A673 (cell line): ENCODE data around the gene NEB. TPM values are rescaled to one million over a fixed set of nuclear protein-coding genes. Genes with fewer than 3 reads are reported as not detected.

Source experiments
- BruUV-seq: library from RNA; stranded (reverse); fragments of 400-500 nt; replicated peaks from 2 replicates; lab custom pipeline; 2021; lab: Mats Ljungman, UMichigan
- CTCF ChIA-PET: fragments of 300-600 bp; sonication (Branson Sonifier 250); formaldehyde crosslinking; loops from one replicate; lab custom pipeline; 2022; ENCODE audit warnings: antibody characterized with exemption; lab: Charles Lee
- POLR2A ChIA-PET: fragments of 300-600 bp; sonication (Branson Sonifier 250); formaldehyde crosslinking; loops from one replicate; lab custom pipeline; 2022; ENCODE audit warnings: antibody characterized with exemption; ENCODE audit not compliant: low non-redundant PET; lab: Charles Lee
- DNase-seq: peaks from one replicate; pipeline ENCODE4 v3.0.0-alpha.2; 2015; ENCODE audit warnings: low spot score
- H3K27ac ChIP-seq: fragments of 200-600 bp; sonication (generic); 2 replicates; pipeline ENCODE4 v1.5.1; 2016; ENCODE audit warnings: mixed run types, low read depth, mild to moderate bottlenecking, mixed read lengths, antibody characterized with exemption, low read length; ENCODE audit not compliant: poor library complexity, severe bottlenecking
- H3K27me3 ChIP-seq: fragments of 200-600 bp; sonication (generic); replicated peaks from 2 replicates; pipeline ENCODE4 v1.6.1; 2017; ENCODE audit warnings: mixed run types, low read depth, mild to moderate bottlenecking, mixed read lengths, antibody characterized with exemption, low read length; ENCODE audit not compliant: insufficient read depth, poor library complexity
- H3K36me3 ChIP-seq: fragments of 200-600 bp; sonication (generic); 2 replicates; pipeline ENCODE4 v1.6.1; 2016; ENCODE audit warnings: mixed run types, mild to moderate bottlenecking, mixed read lengths, antibody characterized with exemption, low read length; ENCODE audit not compliant: insufficient read depth, poor library complexity, severe bottlenecking
- H3K4me1 ChIP-seq: fragments of 200-600 bp; sonication (generic); 2 replicates; pipeline ENCODE4 v1.6.1; 2017; ENCODE audit warnings: mixed run types, mild to moderate bottlenecking, mixed read lengths, antibody characterized with exemption, low read length; ENCODE audit not compliant: insufficient read depth, poor library complexity, severe bottlenecking
- H3K4me3 ChIP-seq: fragments of 200-600 bp; sonication (generic); 2 replicates; pipeline ENCODE4 v1.5.1; 2016; ENCODE audit warnings: low read depth, mixed run types, mild to moderate bottlenecking, mixed read lengths, low read length; ENCODE audit not compliant: poor library complexity, severe bottlenecking
- H3K9me3 ChIP-seq: fragments of 200-600 bp; sonication (generic); 2 replicates; pipeline ENCODE4 v1.6.1; 2016; ENCODE audit warnings: mixed run types, low read depth, mild to moderate bottlenecking, mixed read lengths, antibody characterized with exemption, low read length; ENCODE audit not compliant: poor library complexity, severe bottlenecking
- CTCF ChIP-seq: fragments of 300-800, 200-600 bp; sonication (generic); conservative IDR thresholded peaks from 2 replicates; pipeline ENCODE4 v1.5.1; 2017; ENCODE audit warnings: low read depth, mild to moderate bottlenecking, antibody characterized with exemption, low read length, moderate library complexity, mixed read lengths
- EZH2 ChIP-seq: fragments of 200-600 bp; sonication (generic); IDR thresholded peaks from 2 replicates; pipeline ENCODE4 v1.6.1; 2017; ENCODE audit warnings: borderline replicate concordance, low read depth, mild to moderate bottlenecking, mixed read lengths, antibody characterized with exemption, low read length; ENCODE audit not compliant: poor library complexity, severe bottlenecking
- intact Hi-C: fragments of 100-400 bp; cut with micrococcal nuclease; formaldehyde crosslinking; loops from one replicate; pipeline ENCODE4 v1.10.0; 2022; ENCODE audit not compliant: unreplicated experiment
- total RNA-seq: library from RNA; stranded (reverse); gene quantifications from 2 replicates; pipeline ENCODE4 v1.2.3, GENCODE V29; 2021

Gene NEB
- total RNA-seq, 1 experiment from 2014 or later, result 7.0 TPM

- no peaks in the 10 kb centered on the region for H3K27me3 ChIP-seq
- no peak for DNase-seq
- POLR2A ChIA-PET, result no interaction called here
- CTCF ChIA-PET, result no interaction called here
- intact Hi-C loops, result no loop called here
- no peak overlapping the region for H3K27ac ChIP-seq
- H3K4me1 ChIP-seq, result peaks cover 20% of the 10 kb centered on the region
- H3K4me3 ChIP-seq, result no peak overlapping the region
- no TSS peak for BruUV-seq
- TF ChIP-seq EZH2, result no peak
- TF ChIP-seq CTCF, result no peak
- H3K9me3 ChIP-seq, result no peaks in the 10 kb centered on the region
- no peaks in the 10 kb centered on the region for H3K36me3 ChIP-seq
Measured at GRCh38 chr2:151624271-151624670, 110.0 kb downstream of the NEB start.

GRCh38 chr2:151623631-151624030, 110.6 kb downstream of the NEB start:
- Histone ChIP-seq H3K4me1 (peaks cover 26% of the 10 kb centered on the region), H3K36me3 (no peaks in the 10 kb centered on the region), H3K4me3 (no peak overlapping the region), H3K27ac (no peak overlapping the region), H3K9me3 (no peaks in the 10 kb centered on the region), H3K27me3 (no peaks in the 10 kb centered on the region)
- ChIA-PET POLR2A (no interaction called here), CTCF (no interaction called here)
- intact Hi-C loops, result no loop called here
- no TSS peak for BruUV-seq
- TF ChIP-seq CTCF (no peak), EZH2 (no peak)
- no peak for DNase-seq

- H3K9me3 ChIP-seq, result no peaks in the 10 kb centered on the region
- no peaks in the 10 kb centered on the region for H3K36me3 ChIP-seq
- H3K27ac ChIP-seq, result no peak overlapping the region
- CTCF ChIA-PET, result no interaction called here
- TF ChIP-seq CTCF (no peak), EZH2 (no peak)
- intact Hi-C loops, result no loop called here
- BruUV-seq, result no TSS peak
- peaks cover 33% of the 10 kb centered on the region for H3K4me1 ChIP-seq
- no peak overlapping the region for H3K4me3 ChIP-seq
- no peaks in the 10 kb centered on the region for H3K27me3 ChIP-seq
- DNase-seq, result no peak
- POLR2A ChIA-PET, result no interaction called here
Measured at GRCh38 chr2:151620761-151621160, 113.5 kb downstream of the NEB start.
